CD4-positive, alpha-beta T cell treated with Interleukin-12 subunit alpha and Interleukin-12 subunit beta, for 1 hour (primary cell): ENCODE results near the gene ARRDC3.
"Not testable (repeated sequence)": the region's sequence is repeated elsewhere in the genome, so short reads cannot be mapped to it uniquely, and the experiment has no call there.

Experiments
- DNase-seq: peaks from one replicate; pipeline ENCODE4 v3.0.0-alpha.2; 2020

Gene ARRDC3

GRCh38 chr5:91359962-91360609 is 23.0 kb downstream of the ARRDC3 start:
- DNase-seq = no peak

- DNase-seq = no peak
Measured at GRCh38 chr5:91357806-91358205, 25.3 kb downstream of the ARRDC3 start.

- DNase-seq = no peak
Measured at GRCh38 chr5:91357012-91357634, 26.0 kb downstream of the ARRDC3 start.

GRCh38 chr5:91354867-91355266 is 28.2 kb downstream of the ARRDC3 start:
- DNase-seq = not testable (repeated sequence)

- DNase-seq = no peak
Measured at GRCh38 chr5:91352831-91353695, 30.1 kb downstream of the ARRDC3 start.

- no peak for DNase-seq
Measured at GRCh38 chr5:91345461-91345860, 37.7 kb downstream of the ARRDC3 start.

GRCh38 chr5:91344661-91345200 is 38.4 kb downstream of the ARRDC3 start:
- DNase-seq = not testable (repeated sequence)

- no peak for DNase-seq
Measured at GRCh38 chr5:91343916-91344315, 39.2 kb downstream of the ARRDC3 start.

- not testable (repeated sequence) for DNase-seq
Measured at GRCh38 chr5:91342931-91343330, 40.2 kb downstream of the ARRDC3 start.

- no peak for DNase-seq
Measured at GRCh38 chr5:91341154-91341553, 42.0 kb downstream of the ARRDC3 start.

GRCh38 chr5:91340532-91340931 is 42.6 kb downstream of the ARRDC3 start:
- DNase-seq = no peak

GRCh38 chr5:91339063-91339705 is 43.9 kb downstream of the ARRDC3 start:
- DNase-seq = no peak

GRCh38 chr5:91332267-91333045 is 50.7 kb downstream of the ARRDC3 start:
- DNase-seq = no peak

- no peak for DNase-seq
Measured at GRCh38 chr5:91331705-91332104, 51.4 kb downstream of the ARRDC3 start.

GRCh38 chr5:91329283-91329682 is 53.8 kb downstream of the ARRDC3 start:
- DNase-seq = no peak

GRCh38 chr5:91328743-91329142 is 54.4 kb downstream of the ARRDC3 start:
- DNase-seq = no peak

GRCh38 chr5:91322981-91323380 is 60.1 kb downstream of the ARRDC3 start:
- DNase-seq = not testable (repeated sequence)

GRCh38 chr5:91319667-91320066 is 63.5 kb downstream of the ARRDC3 start:
- DNase-seq = no peak

- DNase-seq = peak; percentile 10
Measured at GRCh38 chr5:91318724-91319123, 64.4 kb downstream of the ARRDC3 start.
